A673 (cell line): Measurements from ENCODE around the gene TSKU.

Experiments
- CTCF ChIP-seq: fragments of 300-800, 200-600 bp; sonication (generic); conservative IDR thresholded peaks from 2 replicates; pipeline ENCODE4 v1.5.1; 2017; ENCODE audit warnings: low read depth, mild to moderate bottlenecking, antibody characterized with exemption, low read length, moderate library complexity, mixed read lengths
- EZH2 ChIP-seq: fragments of 200-600 bp; sonication (generic); IDR thresholded peaks from 2 replicates; pipeline ENCODE4 v1.6.1; 2017; ENCODE audit warnings: borderline replicate concordance, low read depth, mild to moderate bottlenecking, mixed read lengths, antibody characterized with exemption, low read length; ENCODE audit not compliant: poor library complexity, severe bottlenecking

GRCh38 chr11:76787271-76787670 is 4.1 kb downstream of the TSKU start:
- TF ChIP-seq CTCF (no peak), EZH2 (no peak)
